Naive B cell (primary cell): ENCODE data around the gene LSM12. TPM values are rescaled to one million over a fixed set of nuclear protein-coding genes. Genes with fewer than 3 reads are reported as not detected.
A peak's percentile ranks its signal among the peaks of the same experiment; 100 is the strongest.

Source experiments
- ATAC-seq, 2 donors: fragments of 150-1000 bp; cut with Tn5 transposase; 2 replicates each; pipeline ENCODE4 v1.10.0; 2021; ENCODE audit warnings: low read depth in 2 of 2, mild to moderate bottlenecking in 2 of 2, moderate library complexity in 2 of 2
- DNase-seq: peaks from one replicate; pipeline ENCODE4 v3.0.0; 2022
- H3K27ac Mint-ChIP-seq, 6 donors: one replicate each; pipeline ENCODE4 v1.8.0; 2020 to 2022; ENCODE audit warnings: mild to moderate bottlenecking in 6 of 6, mixed read lengths in 6 of 6, moderate library complexity in 5 of 6, inconsistent platforms in 2 of 6
- H3K27me3 Mint-ChIP-seq, 3 donors: one replicate each; pipeline ENCODE4 v1.8.0; 2021 to 2022; ENCODE audit warnings: mixed read lengths in 3 of 3, mild to moderate bottlenecking in 1 of 3
- H3K36me3 Mint-ChIP-seq, 2 donors: one replicate each; pipeline ENCODE4 v1.8.0; 2020 to 2022; ENCODE audit warnings: mixed read lengths in 2 of 2, inconsistent platforms in 1 of 2, mild to moderate bottlenecking in 1 of 2
- H3K4me1 Mint-ChIP-seq, 3 donors: one replicate each; pipeline ENCODE4 v1.8.0; 2020 to 2022; ENCODE audit warnings: mixed read lengths in 3 of 3, inconsistent platforms in 1 of 3, mild to moderate bottlenecking in 1 of 3, moderate library complexity in 1 of 3
- H3K4me3 Mint-ChIP-seq, 8 donors: one replicate each; pipeline ENCODE4 v1.8.0; 2020 to 2022; ENCODE audit warnings: mild to moderate bottlenecking in 8 of 8, mixed read lengths in 8 of 8, moderate library complexity in 8 of 8, inconsistent platforms in 2 of 8
- H3K9me3 Mint-ChIP-seq, 7 donors: one replicate each; pipeline ENCODE4 v1.8.0; 2020 to 2022; ENCODE audit warnings: mixed read lengths in 7 of 7, mild to moderate bottlenecking in 5 of 7, inconsistent platforms in 2 of 7, moderate library complexity in 1 of 7
- polyA plus RNA-seq, 6 donors: library from polyadenylated mRNA; unstranded; fragments of 300-500 nt; fragmentation: Illumina TruSeq; gene quantifications; one replicate each; pipeline ENCODE4 v1.2.3, GENCODE V29; 2021; ENCODE audit warnings: low read depth in 6 of 6

Gene LSM12
- polyA plus RNA-seq, 6 donors from 2014 or later, result 48.1 to 99.0 (median 80.5) TPM

GRCh38 chr17:43986225-43986981 is 80.1 kb downstream of the LSM12 start:
- no peak for ATAC-seq
- Mint-ChIP-seq H3K27ac (peak overlapping the region in 1 of 6 donors; percentile 33), H3K36me3 (no peaks in the 10 kb centered on the region), H3K9me3 (no peaks in the 10 kb centered on the region), H3K4me1 (peaks cover 0 to 8% (median 3%) of the 10 kb centered on the region in 3 donors), H3K27me3 (peaks cover 38 to 71% (median 52%) of the 10 kb centered on the region in 3 donors), H3K4me3 (no peak overlapping the region)
- no peak for DNase-seq

GRCh38 chr17:43984521-43984920 is 82.0 kb downstream of the LSM12 start:
- Mint-ChIP-seq H3K4me3 (peak overlapping the region in 5 of 8 donors; percentile 20 to 65 (median 33)), H3K27ac (no peak overlapping the region), H3K27me3 (peaks cover 48 to 78% (median 61%) of the 10 kb centered on the region in 3 donors), H3K36me3 (no peaks in the 10 kb centered on the region), H3K4me1 (peaks cover 0 to 8% (median 3%) of the 10 kb centered on the region in 3 donors), H3K9me3 (no peaks in the 10 kb centered on the region)
- ATAC-seq (no peak), DNase-seq (no peak)

Other genes starting within 250 kb of the LSM12 start
- gene MPP3, start 233.5 kb downstream of the LSM12 start, polyA plus RNA-seq, result not detected
- not detected for gene CD300LG, start 219.5 kb downstream of the LSM12 start, polyA plus RNA-seq
- gene MPP2, start 159.1 kb downstream of the LSM12 start, polyA plus RNA-seq, result under 1 TPM in 1 of 6 donors, not detected in 5; 0.18 TPM
- gene PPY, start 124.2 kb downstream of the LSM12 start, polyA plus RNA-seq, result not detected
- gene PYY, start 112.7 kb downstream of the LSM12 start, polyA plus RNA-seq, result not detected
- 1 to 10 TPM in 2 of 6 donors, under 1 TPM in 3, not detected in 1; 0.57 to 1.8 (median 0.90) TPM for gene NAGS, start 62.0 kb downstream of the LSM12 start, polyA plus RNA-seq
- gene TMEM101, start 51.7 kb downstream of the LSM12 start, polyA plus RNA-seq, result 10 to 100 TPM; 25.7 to 34.2 (median 28.9) TPM
- gene G6PC3, start 4.1 kb upstream of the LSM12 start, polyA plus RNA-seq, result 10 to 100 TPM; 19.2 to 28.0 (median 24.6) TPM
- 10 to 100 TPM; 27.5 to 79.5 (median 41.2) TPM for gene HDAC5, start 57.0 kb upstream of the LSM12 start, polyA plus RNA-seq
- 1 to 10 TPM in 3 of 6 donors, under 1 TPM in 2, not detected in 1; 0.63 to 1.4 (median 1.2) TPM for gene HROB, start 75.3 kb upstream of the LSM12 start, polyA plus RNA-seq
- under 1 TPM in 4 of 6 donors, not detected in 2; 0.19 to 0.43 (median 0.31) TPM for gene ASB16, start 104.0 kb upstream of the LSM12 start, polyA plus RNA-seq
- 10 to 100 TPM; 39.7 to 69.9 (median 44.8) TPM for gene TMUB2, start 120.3 kb upstream of the LSM12 start, polyA plus RNA-seq
- gene ATXN7L3, start 133.2 kb upstream of the LSM12 start, polyA plus RNA-seq, result 10 to 100 TPM in 3 of 6 donors, 1 to 10 TPM in 3; 6.6 to 14.4 (median 9.4) TPM
- 10 to 100 TPM; 20.2 to 77.3 (median 43.0) TPM for gene UBTF, start 153.0 kb upstream of the LSM12 start, polyA plus RNA-seq
- gene SLC4A1, start 201.5 kb upstream of the LSM12 start, polyA plus RNA-seq, result under 1 TPM in 3 of 6 donors, not detected in 3; 0.07 to 0.20 (median 0.12) TPM
- under 1 TPM in 2 of 6 donors, not detected in 4; 0.13 to 0.16 TPM for gene RUNDC3A, start 241.9 kb upstream of the LSM12 start, polyA plus RNA-seq